ENCODE measurements around the gene DUSP21.
A peak's percentile ranks its signal among the peaks of the same experiment; 100 is the strongest.

- TF ChIP-seq EP300 (IDR thresholded peaks at IDR 0.05) (no peak), POLR2A (IDR thresholded peaks at IDR 0.05; ENCODE audit: low read length) (no peak), KDM1A (IDR thresholded peaks at IDR 0.05; ENCODE audit: low read depth) (no peak)
- TF ChIP-seq, protein P1, sequence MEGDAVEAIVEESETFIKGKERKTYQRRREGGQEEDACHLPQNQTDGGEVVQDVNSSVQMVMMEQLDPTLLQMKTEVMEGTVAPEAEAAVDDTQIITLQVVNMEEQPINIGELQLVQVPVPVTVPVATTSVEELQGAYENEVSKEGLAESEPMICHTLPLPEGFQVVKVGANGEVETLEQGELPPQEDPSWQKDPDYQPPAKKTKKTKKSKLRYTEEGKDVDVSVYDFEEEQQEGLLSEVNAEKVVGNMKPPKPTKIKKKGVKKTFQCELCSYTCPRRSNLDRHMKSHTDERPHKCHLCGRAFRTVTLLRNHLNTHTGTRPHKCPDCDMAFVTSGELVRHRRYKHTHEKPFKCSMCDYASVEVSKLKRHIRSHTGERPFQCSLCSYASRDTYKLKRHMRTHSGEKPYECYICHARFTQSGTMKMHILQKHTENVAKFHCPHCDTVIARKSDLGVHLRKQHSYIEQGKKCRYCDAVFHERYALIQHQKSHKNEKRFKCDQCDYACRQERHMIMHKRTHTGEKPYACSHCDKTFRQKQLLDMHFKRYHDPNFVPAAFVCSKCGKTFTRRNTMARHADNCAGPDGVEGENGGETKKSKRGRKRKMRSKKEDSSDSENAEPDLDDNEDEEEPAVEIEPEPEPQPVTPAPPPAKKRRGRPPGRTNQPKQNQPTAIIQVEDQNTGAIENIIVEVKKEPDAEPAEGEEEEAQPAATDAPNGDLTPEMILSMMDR (IDR thresholded peaks at IDR 0.05) = 0 out of 3 replicates have a peak, but pooled peaks have one; percentile 13
Observed at GRCh38 chrX:44873415-44874276, 29.8 kb downstream of the DUSP21 start.
